ENCODE measurements around the gene SVOPL.

Gene SVOPL

GRCh38 chr7:138555684-138556083 is 145.5 kb downstream of the SVOPL start:
- no peak for DNase-seq

GRCh38 chr7:138554674-138555073 is 146.5 kb downstream of the SVOPL start:
- DNase-seq, result no peak

GRCh38 chr7:138553805-138554204 is 147.4 kb downstream of the SVOPL start:
- no peak for DNase-seq

GRCh38 chr7:138551102-138551501 is 150.1 kb downstream of the SVOPL start:
- DNase-seq, result no peak

GRCh38 chr7:138550337-138550736 is 150.8 kb downstream of the SVOPL start:
- DNase-seq, result no peak

- DNase-seq, result no peak
Measured at GRCh38 chr7:138549082-138549481, 152.1 kb downstream of the SVOPL start.

GRCh38 chr7:138546829-138547228 is 154.3 kb downstream of the SVOPL start:
- no peak for DNase-seq

- DNase-seq, result no peak
Measured at GRCh38 chr7:138546064-138546619, 155.0 kb downstream of the SVOPL start.

GRCh38 chr7:138545123-138545522 is 156.0 kb downstream of the SVOPL start:
- no peak for DNase-seq
